Daoy (cell line): Measurements from ENCODE around the gene SLC44A1. TPM values are rescaled to one million over a fixed set of nuclear protein-coding genes. Genes with fewer than 3 reads are reported as not detected.
A peak's percentile ranks its signal among the peaks of the same experiment; 100 is the strongest.

Source experiments
- DNase-seq: peaks from one replicate; pipeline ENCODE4 v3.0.0-alpha.2; 2015; ENCODE audit warnings: low read depth
- total RNA-seq: library from RNA; depleted of rRNA; stranded (reverse); fragments of >200 nt; shearing (Covaris generic); gene quantifications from 2 replicates; pipeline ENCODE4 v1.2.3, GENCODE V29; 2014

Gene SLC44A1
- total RNA-seq, 1 experiment from 2014 or later, result 33.3 TPM

GRCh38 chr9:105270711-105271110 lies 26.3 kb downstream of the SLC44A1 start:
- DNase-seq, result no peak

DNA sequence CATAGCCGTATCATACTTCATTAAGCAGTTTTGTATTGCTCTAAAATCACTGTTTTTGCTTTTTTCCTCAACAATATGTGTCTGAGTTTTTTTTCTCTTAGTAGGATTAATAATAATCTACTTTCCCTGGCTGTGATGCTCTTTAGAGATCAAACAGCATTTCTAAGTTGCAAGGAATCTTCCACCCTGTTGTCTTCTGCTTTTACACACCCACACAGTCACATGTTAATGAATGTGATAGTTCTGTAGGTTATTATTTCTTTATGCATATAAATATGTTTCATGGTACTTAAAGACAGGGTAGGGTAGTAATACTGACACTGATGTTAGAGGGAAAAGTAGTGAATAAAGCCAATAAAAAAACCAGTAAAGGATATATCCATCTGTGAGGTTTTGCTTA lies 29.3 kb downstream of the SLC44A1 start:
- no peak for DNase-seq

DNA sequence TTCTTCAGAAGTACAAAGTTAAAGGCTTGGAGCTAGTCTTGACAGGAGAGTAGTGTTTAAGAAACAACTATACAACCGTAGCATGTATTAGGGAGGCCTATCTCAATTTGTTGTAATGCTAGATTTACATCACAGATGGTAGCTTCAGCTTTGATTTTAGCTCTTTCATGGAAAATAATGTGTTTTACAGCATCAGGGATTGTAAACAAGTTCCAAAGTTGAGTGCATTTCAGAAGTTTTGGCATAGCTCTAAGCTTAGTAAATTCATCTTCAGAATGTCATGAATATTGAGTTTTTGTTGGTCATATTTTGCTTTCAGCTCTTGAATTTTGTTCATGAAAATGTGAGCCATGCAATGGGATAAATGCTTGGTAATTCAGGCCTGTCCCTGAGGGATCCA lies 30.7 kb downstream of the SLC44A1 start:
- no peak for DNase-seq

DNA sequence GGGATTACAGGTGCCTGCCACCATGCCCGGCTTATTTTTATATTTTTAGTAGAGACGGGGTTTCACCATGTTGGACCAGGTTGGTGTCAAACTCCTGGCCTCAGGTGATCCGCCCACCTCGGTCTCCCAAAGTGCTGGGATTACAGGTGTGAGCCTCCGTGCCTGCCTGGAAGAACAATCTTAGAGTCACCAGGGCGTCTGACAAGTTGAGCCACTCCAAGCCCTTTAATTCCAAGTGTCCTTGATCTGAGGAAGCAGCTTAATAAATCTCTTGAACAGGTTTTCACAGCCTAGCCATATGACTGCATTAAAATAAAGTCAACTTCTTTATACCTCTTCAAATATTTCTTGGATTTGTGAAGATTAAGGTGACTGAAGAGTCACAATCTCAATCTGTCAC lies 31.5 kb downstream of the SLC44A1 start:
- no peak for DNase-seq

DNA sequence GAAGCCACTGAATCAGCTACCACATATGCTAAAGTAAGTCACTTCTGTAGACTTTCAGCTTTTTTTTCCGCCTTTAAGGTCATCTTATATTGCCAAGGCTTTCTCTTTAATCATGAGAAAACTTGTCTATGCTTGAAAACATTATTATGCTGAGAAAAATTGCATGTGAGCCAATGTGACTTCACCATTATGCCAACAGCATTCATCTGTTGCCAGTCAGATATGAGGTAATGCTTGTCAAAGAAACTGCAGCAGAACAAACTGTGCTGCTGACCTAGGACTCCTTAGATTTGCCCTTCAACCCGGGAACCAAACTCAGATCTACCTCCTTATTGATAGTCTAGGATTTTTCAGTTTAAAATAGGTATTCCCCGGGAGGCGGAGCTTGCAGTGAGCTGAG lies 34.3 kb downstream of the SLC44A1 start:
- no peak for DNase-seq

DNA sequence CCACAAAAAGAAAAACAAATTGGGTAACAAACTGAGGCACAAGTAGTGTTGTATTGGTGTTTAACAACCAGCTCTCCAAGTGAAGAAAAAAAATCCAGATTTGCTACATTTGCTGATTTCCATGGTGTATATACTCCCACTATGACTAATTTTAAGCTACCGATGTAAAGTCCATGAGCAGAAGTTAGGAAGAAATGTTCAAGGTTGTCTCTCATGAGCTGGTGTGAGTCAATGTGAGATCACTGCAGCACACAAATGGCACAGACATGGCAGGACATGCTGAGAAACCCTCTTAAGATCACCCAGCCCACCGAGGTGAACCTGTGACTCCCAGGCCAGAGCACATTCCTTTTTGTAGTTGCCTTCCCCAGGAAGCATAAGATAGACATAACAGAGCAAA lies 36.2 kb downstream of the SLC44A1 start:
- peak; percentile 46 for DNase-seq

DNA sequence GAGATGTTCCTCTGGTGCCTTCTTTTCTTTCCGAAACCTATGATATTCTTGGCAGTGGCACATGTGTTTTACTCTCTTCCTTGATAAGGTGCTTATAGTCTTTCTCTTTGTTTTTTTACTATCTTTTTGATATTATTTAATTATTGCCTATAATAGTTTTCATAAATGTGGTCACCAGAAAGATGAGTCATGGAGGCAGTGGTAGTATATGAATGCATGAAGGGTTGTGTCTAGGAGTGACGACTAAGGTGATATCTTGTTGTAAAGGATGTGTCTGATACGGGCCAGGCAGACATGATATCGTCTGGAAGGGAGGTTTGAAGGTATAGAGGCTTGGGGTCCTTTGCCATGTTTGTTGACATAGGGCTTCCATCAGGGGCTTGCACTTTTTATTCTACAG lies 36.8 kb downstream of the SLC44A1 start:
- DNase-seq, result no peak

- no peak for DNase-seq
These were observed 37.5 kb downstream of the SLC44A1 start for GRCh38 chr9:105281926-105282325.

DNA sequence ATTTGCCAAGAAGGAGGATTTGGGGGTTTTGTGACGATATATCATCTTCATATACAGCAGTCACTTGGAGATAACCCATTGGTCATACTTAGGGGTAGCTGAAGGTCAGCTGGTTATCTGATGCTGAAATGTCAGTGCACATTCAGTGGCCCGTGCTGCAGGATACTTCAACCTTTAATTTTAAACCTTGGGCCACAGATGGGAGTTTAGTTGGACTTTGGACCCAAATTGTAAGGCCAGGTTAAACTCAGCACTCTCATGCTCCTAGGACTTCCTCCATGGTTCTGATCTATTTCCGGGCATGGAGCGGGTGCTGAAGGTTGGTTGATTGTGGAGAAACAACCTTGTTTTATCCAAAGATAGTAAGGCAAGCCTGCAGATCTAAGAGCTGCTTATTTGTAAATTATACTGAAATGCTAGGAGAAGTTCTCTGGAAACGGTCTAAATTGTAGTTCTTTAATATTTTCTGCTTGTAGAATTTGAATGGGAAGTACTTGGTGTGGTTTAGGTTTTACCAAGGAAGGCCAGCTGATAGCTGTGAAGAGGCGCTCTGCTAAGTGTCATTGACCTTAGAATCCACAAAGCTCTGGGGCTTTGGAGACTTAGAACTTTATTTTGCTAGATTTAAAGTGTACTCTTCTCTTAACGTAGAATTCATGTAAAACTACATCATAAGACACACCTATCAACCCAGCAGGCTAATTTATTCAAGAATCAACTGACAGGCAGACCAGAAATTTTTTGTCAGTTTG lies 38.6 kb downstream of the SLC44A1 start:
- DNase-seq, result no peak

GRCh38 chr9:105283795-105284194 lies 39.3 kb downstream of the SLC44A1 start:
- no peak for DNase-seq

- DNase-seq, result no peak
These were observed 40.0 kb downstream of the SLC44A1 start for GRCh38 chr9:105284463-105284862.

DNA sequence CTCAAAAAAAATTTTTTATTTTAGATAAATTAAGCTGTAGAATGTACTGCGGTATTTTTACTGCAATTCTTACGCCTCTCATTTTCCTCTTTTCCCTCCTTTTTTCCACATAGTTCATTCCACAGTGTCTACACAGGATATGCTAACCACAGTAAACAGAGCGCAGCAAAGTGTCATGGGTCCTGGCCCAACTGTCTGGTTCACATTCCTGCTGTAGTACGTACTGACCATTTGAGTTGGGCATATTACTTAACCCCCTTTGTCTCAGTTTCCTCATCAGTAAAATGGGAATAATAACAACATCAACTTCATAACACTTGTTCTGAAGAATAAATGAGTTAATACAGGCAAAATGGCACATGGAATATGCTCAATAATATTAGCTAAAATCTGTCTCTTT lies 41.6 kb downstream of the SLC44A1 start:
- no peak for DNase-seq

DNA sequence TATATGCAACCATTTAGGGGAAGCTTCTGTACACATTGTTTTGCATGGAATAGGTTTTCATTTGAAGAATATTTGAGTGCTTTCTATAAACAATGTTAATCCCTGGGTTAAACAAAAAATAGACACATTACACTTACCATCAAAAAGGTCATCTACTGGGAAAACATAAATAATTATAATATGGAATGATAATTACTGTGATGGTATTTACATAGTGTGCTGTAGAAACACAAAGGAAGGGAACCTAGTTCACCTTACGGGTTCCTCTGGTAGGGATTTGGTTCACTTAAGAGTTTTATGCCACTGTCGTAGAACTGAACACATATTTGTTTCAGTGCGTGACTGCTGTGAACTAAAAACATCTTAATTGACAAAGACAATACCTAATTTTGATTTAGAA lies 44.9 kb downstream of the SLC44A1 start:
- DNase-seq, result no peak

DNA sequence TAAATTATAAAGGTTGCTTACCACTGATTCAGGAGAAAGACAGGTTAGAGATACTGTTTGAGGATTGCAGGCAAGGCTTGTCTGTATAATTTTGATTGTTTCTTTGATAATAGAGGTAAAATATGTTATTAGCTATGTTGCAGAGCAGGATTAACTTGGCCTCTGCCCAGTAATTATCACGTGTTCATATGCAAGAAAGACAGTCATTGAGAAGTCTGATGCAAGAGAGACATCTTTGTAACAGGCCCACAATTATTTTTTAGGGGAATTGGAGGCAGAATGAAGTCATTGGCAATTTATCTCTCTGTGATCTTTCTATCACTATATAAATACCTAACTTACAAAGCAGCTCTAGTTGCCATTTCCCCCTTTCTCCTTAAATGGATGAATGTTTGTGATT lies 46.0 kb downstream of the SLC44A1 start:
- DNase-seq, result no peak

DNA sequence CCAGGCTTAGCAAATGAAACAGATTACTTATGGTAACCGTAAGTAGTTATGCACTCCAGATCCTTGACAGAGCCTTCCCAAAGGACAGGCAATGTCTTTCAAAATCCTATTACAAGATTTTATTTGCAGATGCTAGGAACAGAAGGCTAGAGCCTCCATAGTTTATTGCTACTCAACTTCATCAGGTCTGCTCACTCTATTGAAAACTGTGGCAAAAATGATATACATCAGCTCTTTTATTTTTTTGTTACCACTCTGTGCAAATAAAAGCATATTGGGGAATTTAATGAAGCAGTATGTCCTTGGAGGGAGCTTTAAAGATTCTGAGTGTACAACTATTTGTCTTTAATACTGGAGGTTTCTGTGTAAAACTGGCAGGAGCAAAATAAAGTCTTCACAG lies 46.5 kb downstream of the SLC44A1 start:
- DNase-seq, result no peak

DNA sequence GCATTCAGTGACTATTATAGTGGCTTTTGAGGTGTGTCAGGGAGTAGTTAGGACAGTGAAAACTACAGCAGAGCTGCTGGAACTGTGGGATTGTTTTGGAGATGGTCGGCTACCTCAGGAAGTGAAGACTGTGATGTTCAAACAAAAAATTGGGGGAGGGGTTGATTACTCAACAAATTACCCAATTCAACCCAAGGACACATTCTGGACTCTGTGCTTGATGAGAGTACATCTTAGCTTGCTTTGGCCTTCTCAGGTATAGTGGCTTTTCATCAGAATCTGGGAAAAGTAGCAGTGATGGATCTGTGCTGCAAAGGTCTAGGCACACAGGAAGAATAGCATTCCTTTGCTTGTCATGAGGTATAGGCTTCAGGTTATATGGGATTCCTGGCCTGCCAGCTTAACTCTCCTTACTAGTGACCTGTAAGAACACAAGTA lies 47.0 kb downstream of the SLC44A1 start:
- DNase-seq, result no peak

- no peak for DNase-seq
These were observed 47.5 kb downstream of the SLC44A1 start for GRCh38 chr9:105291938-105292337.

DNA sequence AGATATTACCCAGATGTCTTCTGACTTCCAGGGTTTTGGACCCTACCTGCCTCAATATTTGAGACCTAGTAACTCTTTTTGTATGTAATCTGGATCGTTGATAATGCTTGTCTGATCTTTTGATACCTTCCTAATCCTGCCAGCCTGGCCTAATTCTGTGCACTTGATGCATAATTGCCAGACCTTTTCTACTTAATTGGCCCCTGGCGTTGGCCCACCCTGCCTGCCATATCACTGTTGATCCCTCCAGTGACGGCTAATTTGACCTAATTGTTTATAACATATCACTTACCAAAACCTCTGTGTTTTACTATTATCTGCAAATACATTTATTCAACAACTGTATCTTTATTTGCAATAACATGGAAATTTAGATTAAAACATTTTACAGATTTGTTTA lies 49.0 kb downstream of the SLC44A1 start:
- DNase-seq, result no peak

DNA sequence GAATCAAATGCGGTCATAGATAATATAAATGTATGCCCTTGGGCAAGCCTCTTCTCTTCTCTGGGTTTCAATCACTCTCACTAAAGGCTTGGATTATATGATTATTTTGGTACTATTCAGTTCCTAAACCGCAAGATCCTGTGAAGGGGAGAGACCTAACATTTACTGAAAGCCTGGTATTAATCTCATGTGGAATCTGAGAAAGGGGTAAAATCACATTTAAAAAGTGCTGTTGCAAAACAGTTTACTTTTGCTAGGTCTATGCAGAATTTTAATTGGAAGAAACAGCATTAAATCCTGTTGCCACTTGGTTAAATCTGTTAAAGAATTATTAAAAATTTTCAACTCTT lies 50.7 kb downstream of the SLC44A1 start:
- no peak for DNase-seq

DNA sequence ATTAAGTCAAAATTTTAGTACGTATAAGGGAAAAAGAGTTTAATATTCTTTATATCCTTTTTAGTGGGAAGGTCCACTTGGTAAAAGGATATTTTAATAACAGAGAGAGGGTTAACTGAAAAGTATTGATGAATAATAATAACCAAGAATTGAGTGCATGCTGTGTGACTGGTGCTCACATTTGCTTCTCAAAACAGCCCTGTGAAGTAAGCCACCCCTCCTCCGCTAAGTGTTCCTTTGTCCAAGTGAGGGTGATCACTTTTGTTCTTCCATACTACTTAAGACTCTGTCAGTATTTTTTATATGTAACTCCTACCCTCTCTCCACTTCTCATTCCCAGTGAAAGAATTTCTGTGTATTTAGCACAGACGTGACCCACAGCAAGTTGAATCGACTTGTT lies 51.5 kb downstream of the SLC44A1 start:
- no peak for DNase-seq

GRCh38 chr9:105296445-105296844 lies 52.0 kb downstream of the SLC44A1 start:
- DNase-seq, result no peak

DNA sequence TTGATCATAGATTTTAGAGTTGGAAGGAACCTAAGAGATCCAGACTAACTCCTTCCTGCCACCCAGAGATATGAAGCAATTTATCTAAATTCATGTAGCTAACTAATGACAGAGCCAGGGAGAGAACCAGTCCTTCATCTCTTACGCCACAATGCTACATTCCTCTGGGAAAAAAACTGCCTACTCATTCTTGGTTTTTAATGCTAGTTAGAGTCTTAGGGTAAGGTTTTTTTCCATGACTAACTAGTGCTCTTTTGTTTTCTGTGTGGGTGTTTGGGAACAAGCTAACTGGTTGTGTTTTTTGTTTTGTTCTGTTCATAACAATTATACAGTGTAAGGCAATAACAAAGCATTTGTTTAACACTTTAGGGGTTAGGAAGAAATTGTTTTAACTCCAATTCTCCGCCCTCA lies 52.4 kb downstream of the SLC44A1 start:
- DNase-seq, result peak; percentile 81

GRCh38 chr9:105297442-105298075 lies 53.1 kb downstream of the SLC44A1 start:
- DNase-seq, result no peak
